ENCODE measurements around the gene PADI6. TPM values are rescaled to one million over a fixed set of nuclear protein-coding genes. Genes with fewer than 3 reads are reported as not detected.
A peak's percentile ranks its signal among the peaks of the same experiment; 100 is the strongest.

The PADI6 gene
- total and polyA plus RNA-seq, 9 of the 15 experiments (the other 6 are each of a cell fraction or from before 2014, with no cell fraction given) = not detected

DNA sequence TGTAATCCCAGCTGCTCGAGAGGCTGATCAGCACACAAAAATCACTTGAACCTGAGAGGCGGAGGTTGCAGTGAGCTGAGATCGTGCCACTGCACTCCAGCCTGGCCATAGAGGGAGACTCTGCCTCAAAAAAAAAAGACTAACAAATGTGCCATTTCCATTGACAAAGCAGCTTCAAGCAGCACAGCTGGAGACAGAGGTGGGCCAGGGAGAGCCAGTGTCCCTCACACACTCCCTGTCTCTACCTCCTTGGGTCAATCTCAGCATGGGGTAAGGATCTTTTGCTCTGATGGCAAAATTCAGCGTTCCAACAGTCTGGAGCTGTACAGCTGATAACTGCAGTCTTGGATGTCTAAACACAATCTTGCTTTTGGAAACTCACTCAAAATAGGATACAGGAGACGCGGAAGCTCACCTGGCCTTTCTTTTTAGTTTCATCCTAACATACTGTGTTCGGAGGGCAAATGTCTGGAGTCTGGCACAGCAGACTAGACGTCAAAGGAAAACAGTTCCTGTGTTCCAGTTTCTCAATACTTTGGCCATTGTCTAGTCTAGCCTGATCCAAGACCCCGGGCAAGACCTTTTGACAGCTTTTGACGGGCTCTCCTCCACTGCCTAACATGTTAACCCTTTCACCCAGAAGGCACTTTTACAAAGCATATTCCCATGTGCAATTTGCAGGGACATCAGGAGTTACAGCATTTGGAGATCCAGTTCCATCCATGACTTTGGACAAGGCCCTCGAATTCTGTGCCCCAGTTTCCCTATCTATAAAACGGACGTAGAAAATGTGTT lies 64.6 kb downstream of the PADI6 start:
- CTCF ChIA-PET (ENCODE audit: low intra/inter-chr PET ratio) = no interaction called here
- H3K4me2 ChIP-seq (ENCODE audit: insufficient read depth, low read length) = peak overlapping the region; percentile 84
- in situ Hi-C loops (cut with MboI) = no loop called here
- peak; percentile 6 for FAIRE-seq
- no peak overlapping the region for H2AFZ ChIP-seq (ENCODE audit: low read depth, low read length)
- TSS peak; percentile 31 for BruUV-seq (replicated peaks)
- H3K79me2 ChIP-seq (ENCODE audit: control insufficient read depth, insufficient read depth, low read length) = peaks cover 86% of the 10 kb centered on the region
- H4K20me1 ChIP-seq (replicated peaks; ENCODE audit: control insufficient read depth, insufficient read depth, low read length) = peaks cover 34% of the 10 kb centered on the region
- no peaks in the 10 kb centered on the region for H3K9me3 ChIP-seq (replicated peaks; ENCODE audit: control insufficient read depth, insufficient read depth, low read depth, low read length)
- H3K27ac ChIP-seq (ENCODE audit: extremely low read depth, low read depth, low read length) = peak overlapping the region; percentile 75
- peak overlapping the region; percentile 97 for H3K4me3 ChIP-seq
- TF ChIP-seq TRIM24 (IDR thresholded peaks at IDR 0.05) = no peak
- TF ChIP-seq, protein P1, sequence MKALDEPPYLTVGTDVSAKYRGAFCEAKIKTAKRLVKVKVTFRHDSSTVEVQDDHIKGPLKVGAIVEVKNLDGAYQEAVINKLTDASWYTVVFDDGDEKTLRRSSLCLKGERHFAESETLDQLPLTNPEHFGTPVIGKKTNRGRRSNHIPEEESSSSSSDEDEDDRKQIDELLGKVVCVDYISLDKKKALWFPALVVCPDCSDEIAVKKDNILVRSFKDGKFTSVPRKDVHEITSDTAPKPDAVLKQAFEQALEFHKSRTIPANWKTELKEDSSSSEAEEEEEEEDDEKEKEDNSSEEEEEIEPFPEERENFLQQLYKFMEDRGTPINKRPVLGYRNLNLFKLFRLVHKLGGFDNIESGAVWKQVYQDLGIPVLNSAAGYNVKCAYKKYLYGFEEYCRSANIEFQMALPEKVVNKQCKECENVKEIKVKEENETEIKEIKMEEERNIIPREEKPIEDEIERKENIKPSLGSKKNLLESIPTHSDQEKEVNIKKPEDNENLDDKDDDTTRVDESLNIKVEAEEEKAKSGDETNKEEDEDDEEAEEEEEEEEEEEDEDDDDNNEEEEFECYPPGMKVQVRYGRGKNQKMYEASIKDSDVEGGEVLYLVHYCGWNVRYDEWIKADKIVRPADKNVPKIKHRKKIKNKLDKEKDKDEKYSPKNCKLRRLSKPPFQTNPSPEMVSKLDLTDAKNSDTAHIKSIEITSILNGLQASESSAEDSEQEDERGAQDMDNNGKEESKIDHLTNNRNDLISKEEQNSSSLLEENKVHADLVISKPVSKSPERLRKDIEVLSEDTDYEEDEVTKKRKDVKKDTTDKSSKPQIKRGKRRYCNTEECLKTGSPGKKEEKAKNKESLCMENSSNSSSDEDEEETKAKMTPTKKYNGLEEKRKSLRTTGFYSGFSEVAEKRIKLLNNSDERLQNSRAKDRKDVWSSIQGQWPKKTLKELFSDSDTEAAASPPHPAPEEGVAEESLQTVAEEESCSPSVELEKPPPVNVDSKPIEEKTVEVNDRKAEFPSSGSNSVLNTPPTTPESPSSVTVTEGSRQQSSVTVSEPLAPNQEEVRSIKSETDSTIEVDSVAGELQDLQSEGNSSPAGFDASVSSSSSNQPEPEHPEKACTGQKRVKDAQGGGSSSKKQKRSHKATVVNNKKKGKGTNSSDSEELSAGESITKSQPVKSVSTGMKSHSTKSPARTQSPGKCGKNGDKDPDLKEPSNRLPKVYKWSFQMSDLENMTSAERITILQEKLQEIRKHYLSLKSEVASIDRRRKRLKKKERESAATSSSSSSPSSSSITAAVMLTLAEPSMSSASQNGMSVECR (CRISPR knock-in tag; IDR thresholded peaks at IDR 0.05) = peak; percentile 41; the same call in 1 of the 2 replicates
- TF ChIP-seq, protein P2, sequence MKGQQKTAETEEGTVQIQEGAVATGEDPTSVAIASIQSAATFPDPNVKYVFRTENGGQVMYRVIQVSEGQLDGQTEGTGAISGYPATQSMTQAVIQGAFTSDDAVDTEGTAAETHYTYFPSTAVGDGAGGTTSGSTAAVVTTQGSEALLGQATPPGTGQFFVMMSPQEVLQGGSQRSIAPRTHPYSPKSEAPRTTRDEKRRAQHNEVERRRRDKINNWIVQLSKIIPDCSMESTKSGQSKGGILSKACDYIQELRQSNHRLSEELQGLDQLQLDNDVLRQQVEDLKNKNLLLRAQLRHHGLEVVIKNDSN (CRISPR knock-in tag; IDR thresholded peaks at IDR 0.05) = 0 out of 2 replicates have a peak, but pooled peaks have one; percentile 6
- 0 out of 4 replicates have a peak, but pooled peaks of 1 of the 2 experiments have one; percentile 20 for TF ChIP-seq TEAD1 (CRISPR knock-in tag; IDR thresholded peaks at IDR 0.05)
- 0 out of 2 replicates have a peak, but pooled peaks have one; percentile 68 for TF ChIP-seq HNRNPUL1 (IDR thresholded peaks at IDR 0.05; ENCODE audit: low read length)
- TF ChIP-seq JUN (IDR thresholded peaks at IDR 0.05; ENCODE audit: borderline replicate concordance, low read depth, low read length) = no peak
- peak; percentile 41; the same call in 1 of the 2 replicates for TF ChIP-seq JUN (CRISPR knock-in tag; IDR thresholded peaks at IDR 0.05; ENCODE audit: borderline replicate concordance)
- TF ChIP-seq, protein P3, sequence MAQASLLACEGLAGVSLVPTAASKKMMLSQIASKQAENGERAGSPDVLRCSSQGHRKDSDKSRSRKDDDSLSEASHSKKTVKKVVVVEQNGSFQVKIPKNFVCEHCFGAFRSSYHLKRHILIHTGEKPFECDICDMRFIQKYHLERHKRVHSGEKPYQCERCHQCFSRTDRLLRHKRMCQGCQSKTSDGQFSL (CRISPR knock-in tag; IDR thresholded peaks at IDR 0.05) = peak; percentile 51
- TF ChIP-seq, protein P3 (tag; IDR thresholded peaks at IDR 0.05) = no peak
- TF ChIP-seq, protein P4, sequence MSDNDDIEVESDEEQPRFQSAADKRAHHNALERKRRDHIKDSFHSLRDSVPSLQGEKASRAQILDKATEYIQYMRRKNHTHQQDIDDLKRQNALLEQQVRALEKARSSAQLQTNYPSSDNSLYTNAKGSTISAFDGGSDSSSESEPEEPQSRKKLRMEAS (CRISPR knock-in tag; IDR thresholded peaks at IDR 0.05) = peak; percentile 45
- TF ChIP-seq FOXP1 (CRISPR knock-in tag; IDR thresholded peaks at IDR 0.05) = peak; percentile 71; the same call in 1 of the 2 replicates
- TF ChIP-seq, protein P5, sequence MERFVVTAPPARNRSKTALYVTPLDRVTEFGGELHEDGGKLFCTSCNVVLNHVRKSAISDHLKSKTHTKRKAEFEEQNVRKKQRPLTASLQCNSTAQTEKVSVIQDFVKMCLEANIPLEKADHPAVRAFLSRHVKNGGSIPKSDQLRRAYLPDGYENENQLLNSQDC (CRISPR knock-in tag; IDR thresholded peaks at IDR 0.05) = no peak
- no peak for TF ChIP-seq FOSL1 (tag; conservative IDR thresholded peaks at IDR 0.05)
- TF ChIP-seq SP1 (CRISPR knock-in tag; IDR thresholded peaks at IDR 0.05) = 0 out of 2 replicates have a peak, but pooled peaks have one; percentile 30
- no peak for DNase-seq (ENCODE audit: extremely low read depth in 1 of 4, low spot score in 3 of 4)
- intact Hi-C loops (cut with micrococcal nuclease) = loop anchor here (5.0 kb wide), 1 partner anchor 51 kb away; no protein-coding TSS in a partner anchor
- H3K4me1 ChIP-seq (replicated peaks in 1 of 2; ENCODE audit: control insufficient read depth in 2 of 2, insufficient read depth in 2 of 2, low read length in 2 of 2) = peaks cover 17 to 51% of the 10 kb centered on the region in 2 experiments; a peak in 4 of 5 replicates
- H3K9ac ChIP-seq (ENCODE audit: insufficient read depth in 1 of 2, low read depth in 2 of 2, low read length in 2 of 2) = peak overlapping the region; percentile 74 to 97
- H3K27me3 ChIP-seq (ENCODE audit: control insufficient read depth in 2 of 2, insufficient read depth in 2 of 2, low read length in 2 of 2) = no peaks in the 10 kb centered on the region; a peak in 1 of 5 replicates
- WGBS (ENCODE audit: insufficient coverage, low coverage, missing lambda C conversion rate) = 51% methylated on average over 13 of the region's 13 CpGs
- no peak for ATAC-seq
- POLR2A ChIA-PET = interaction anchor here (0.6 to 2.1 kb wide), 7 partner anchors 11 to 71 kb away, joined by 3 to 13 read pairs (median 3); no protein-coding TSS in a partner anchor
- H3K9me1 ChIP-seq (ENCODE audit: control insufficient read depth, insufficient read depth, low read length) = peaks cover 5% of the 10 kb centered on the region
- peaks cover 58% of the 10 kb centered on the region for H3K36me3 ChIP-seq (ENCODE audit: control insufficient read depth, insufficient read depth, low read length)
